GM23248 (cell line): ENCODE results near the gene RORB.

Source experiments
- EZH2 ChIP-seq: fragments of 200-600 bp; sonication (generic); IDR thresholded peaks from 2 replicates; pipeline ENCODE4 v1.6.1; 2018; ENCODE audit warnings: antibody characterized with exemption, mild to moderate bottlenecking; ENCODE audit not compliant: insufficient read depth, poor library complexity, severe bottlenecking
- EZH2phosphoT487 ChIP-seq: fragments of 200-600 bp; sonication (generic); IDR thresholded peaks from 2 replicates; pipeline ENCODE4 v1.6.1; 2018; ENCODE audit warnings: antibody characterized with exemption, moderate library complexity, mild to moderate bottlenecking, low read depth; ENCODE audit not compliant: insufficient read depth

DNA sequence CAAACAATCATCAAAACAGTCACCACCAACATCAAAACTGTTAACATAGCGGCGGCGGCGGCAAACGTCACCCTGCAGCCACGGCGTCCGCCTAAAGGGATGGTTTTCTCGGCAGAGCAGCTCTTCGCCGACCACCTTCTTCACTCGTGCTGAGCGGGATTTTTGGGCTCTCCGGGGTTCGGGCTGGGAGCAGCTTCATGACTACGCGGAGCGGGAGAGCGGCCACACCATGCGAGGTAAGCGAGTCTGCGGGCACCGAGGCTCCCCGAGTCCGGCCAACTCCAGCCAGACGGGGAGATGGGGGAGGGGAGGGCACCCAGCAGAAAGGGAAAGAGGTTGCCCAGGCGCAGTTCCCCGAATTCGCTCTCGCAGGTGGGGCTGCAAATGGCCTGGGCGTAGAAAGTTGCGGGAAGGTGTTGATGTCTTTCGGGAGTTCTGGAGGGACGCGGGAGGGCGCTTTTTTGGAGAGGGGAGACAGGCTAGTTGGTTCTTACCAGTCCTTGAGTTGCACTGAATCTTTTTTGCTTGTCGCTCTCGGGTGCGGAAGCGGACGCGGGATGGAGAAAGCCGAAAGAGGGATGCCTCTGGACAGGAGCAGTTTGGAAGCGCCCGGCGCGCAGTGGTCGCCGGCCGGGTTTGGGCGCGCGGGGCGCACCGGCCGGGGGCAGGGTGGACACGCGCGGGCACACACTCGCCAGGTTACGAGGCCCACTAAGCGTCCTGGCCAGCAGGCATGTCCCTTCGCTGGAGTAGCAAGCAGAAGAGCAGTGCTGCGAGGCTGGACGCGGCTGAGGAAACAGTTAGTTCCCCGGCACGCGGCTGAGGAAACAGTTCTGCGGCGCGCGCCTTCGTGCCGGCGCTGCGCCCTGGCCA lies 849 bp downstream of the RORB start:
- TF ChIP-seq EZH2 (peak; percentile 15), EZH2phosphoT487 (no peak)
